Stomach (tissue), 9 donors: ENCODE results near the gene CAMK2B. TPM values are rescaled to one million over a fixed set of nuclear protein-coding genes. Genes with fewer than 3 reads are reported as not detected.

Experiments used
- DNase-seq, 2 donors: peaks; one replicate each; pipeline versions ENCODE4 v3.0.0 to v3.0.0-alpha.2; 2013 to 2019
- H3K27ac ChIP-seq, 5 donors: fragments of 200-600 bp in 4 of 5; sonication (generic) in 4 of 5; one replicate each; pipeline ENCODE4 v1.5.1; 2013 to 2019; ENCODE audit warnings: mild to moderate bottlenecking in 1 of 5, moderate library complexity in 1 of 5
- H3K27me3 ChIP-seq, 3 donors: fragments of 200-600 bp; sonication (generic); one replicate each; pipeline ENCODE4 v1.5.1; 2017 to 2019; ENCODE audit warnings: mixed run types in 1 of 3
- H3K36me3 ChIP-seq, 4 donors: fragments of 200-600 bp; sonication (generic); 1 replicate in 3 of 4; 2 replicates in 1 of 4; pipeline ENCODE4 v1.5.1; 2016 to 2019
- H3K4me1 ChIP-seq, 4 donors: fragments of 200-600 bp; sonication (generic); one replicate each; pipeline ENCODE4 v1.5.1; 2016 to 2019
- H3K4me3 ChIP-seq, 4 donors: fragments of 200-600 bp; sonication (generic) in 3 of 4; one replicate each; pipeline ENCODE4 v1.5.1; 2016 to 2019; ENCODE audit warnings: mild to moderate bottlenecking in 1 of 4
- H3K9me3 ChIP-seq, 4 donors: fragments of 200-600 bp; sonication (generic); one replicate each; pipeline ENCODE4 v1.5.1; 2016 to 2019
- EP300 ChIP-seq: sonication (generic); formaldehyde crosslinking; IDR thresholded peaks from one replicate; pipeline ENCODE4 v1.6.1; 2017; ENCODE audit warnings: antibody characterized with exemption
- POLR2A ChIP-seq, 4 donors: fragments of 450-650 bp; IDR thresholded peaks; one replicate each; pipeline ENCODE4 v1.6.1; 2016; ENCODE audit warnings: antibody characterized with exemption in 4 of 4, control low read depth in 2 of 4, mild to moderate bottlenecking in 1 of 4, moderate library complexity in 1 of 4
- POLR2AphosphoS5 ChIP-seq, 3 donors: sonication (generic); formaldehyde crosslinking; IDR thresholded peaks; one replicate each; pipeline ENCODE4 v1.6.1; 2016; ENCODE audit warnings: antibody characterized with exemption in 3 of 3
- WGBS, 5 donors: extraction: QIAGEN DNeasy Blood & Tissue Kit in 3 of 5; methylation state at CpG; one replicate each; pipeline versions ENCODE4 v1.1.5 to v1.1.7; 2013 to 2018; 5-methylcytosine and 5-hydroxymethylcytosine counted together
- intact Hi-C: fragments of 100-400 bp; cut with DNase I; formaldehyde crosslinking; loops from one replicate; pipeline ENCODE4 v1.15.1; 2023; ENCODE audit warnings: low total_unique reads
- polyA plus RNA-seq, 3 donors: library from polyadenylated mRNA; stranded (reverse); fragments of 200-250 nt; gene quantifications; one replicate each; pipeline ENCODE4 v1.2.3, GENCODE V29; 2013
- total RNA-seq, 5 donors: library from RNA; depleted of rRNA; stranded (reverse); fragments of >200 nt; gene quantifications; one replicate each; pipeline versions ENCODE4 v1.1.0 to v1.2.3, GENCODE V29; 2014 to 2016
- TF ChIP-seq, protein P1 (sequence below), 7 experiments: fragments of 450-650 bp in 4 of 7; fragments of 200-600 bp in 3 of 7; sonication (generic) in 3 of 7; IDR thresholded peaks; one replicate each; pipeline ENCODE4 v1.5.1; 2016 to 2019; ENCODE audit warnings: antibody characterized with exemption in 7 of 7, control low read depth in 2 of 7, mild to moderate bottlenecking in 1 of 7
- donor health status: healthy with polysubstance abuse.
- donor health status: Bipolar disorder and iron deficiency.
- donor health status: healthy.

CAMK2B gene
- total and polyA plus RNA-seq, 8 donors: 0.92 to 28.4 (median 5.4) TPM; not detected in 2

GRCh38 chr7:44232901-44233715, 92.3 kb downstream of the CAMK2B start:
- TF ChIP-seq, protein P1, sequence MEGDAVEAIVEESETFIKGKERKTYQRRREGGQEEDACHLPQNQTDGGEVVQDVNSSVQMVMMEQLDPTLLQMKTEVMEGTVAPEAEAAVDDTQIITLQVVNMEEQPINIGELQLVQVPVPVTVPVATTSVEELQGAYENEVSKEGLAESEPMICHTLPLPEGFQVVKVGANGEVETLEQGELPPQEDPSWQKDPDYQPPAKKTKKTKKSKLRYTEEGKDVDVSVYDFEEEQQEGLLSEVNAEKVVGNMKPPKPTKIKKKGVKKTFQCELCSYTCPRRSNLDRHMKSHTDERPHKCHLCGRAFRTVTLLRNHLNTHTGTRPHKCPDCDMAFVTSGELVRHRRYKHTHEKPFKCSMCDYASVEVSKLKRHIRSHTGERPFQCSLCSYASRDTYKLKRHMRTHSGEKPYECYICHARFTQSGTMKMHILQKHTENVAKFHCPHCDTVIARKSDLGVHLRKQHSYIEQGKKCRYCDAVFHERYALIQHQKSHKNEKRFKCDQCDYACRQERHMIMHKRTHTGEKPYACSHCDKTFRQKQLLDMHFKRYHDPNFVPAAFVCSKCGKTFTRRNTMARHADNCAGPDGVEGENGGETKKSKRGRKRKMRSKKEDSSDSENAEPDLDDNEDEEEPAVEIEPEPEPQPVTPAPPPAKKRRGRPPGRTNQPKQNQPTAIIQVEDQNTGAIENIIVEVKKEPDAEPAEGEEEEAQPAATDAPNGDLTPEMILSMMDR (IDR thresholded peaks at IDR 0.05): no peak
- no peak for TF ChIP-seq POLR2AphosphoS5 (IDR thresholded peaks at IDR 0.05)
- no peak for TF ChIP-seq POLR2A (IDR thresholded peaks at IDR 0.05)
- TF ChIP-seq EP300: no peak
- no peak for DNase-seq
- peaks cover 0 to 5% (median 0%) of the 10 kb centered on the region in 3 donors for H3K27me3 ChIP-seq
- no peaks in the 10 kb centered on the region for H3K36me3 ChIP-seq
- H3K4me3 ChIP-seq: no peak overlapping the region
- no peaks in the 10 kb centered on the region for H3K4me1 ChIP-seq
- H3K9me3 ChIP-seq: no peaks in the 10 kb centered on the region
- H3K27ac ChIP-seq: no peak overlapping the region
- WGBS, 5 donors: 67 to 82% (median 72%) methylated on average over 14 to 22 of the region's 22 CpGs
- intact Hi-C loops: no loop called here

- H3K27ac ChIP-seq: no peak overlapping the region
- WGBS, 5 donors: 80 to 90% (median 86%) methylated on average over 6 to 13 of the region's 13 CpGs; no CpG with 5 or more reads in 1 of the 5 donors
- TF ChIP-seq, protein P1 (IDR thresholded peaks at IDR 0.05): no peak
- TF ChIP-seq EP300 (no peak), POLR2AphosphoS5 (IDR thresholded peaks at IDR 0.05) (no peak), POLR2A (IDR thresholded peaks at IDR 0.05) (no peak)
- no peak for DNase-seq
- no peaks in the 10 kb centered on the region for H3K9me3 ChIP-seq
- intact Hi-C loops: no loop called here
- no peak overlapping the region for H3K4me3 ChIP-seq
- H3K4me1 ChIP-seq: no peaks in the 10 kb centered on the region
- H3K27me3 ChIP-seq: peaks cover 0 to 5% (median 0%) of the 10 kb centered on the region in 3 donors
- H3K36me3 ChIP-seq: no peaks in the 10 kb centered on the region
Measured at GRCh38 chr7:44232396-44232795, 93.0 kb downstream of the CAMK2B start.

GRCh38 chr7:44231088-44231487, 94.3 kb downstream of the CAMK2B start:
- no peak for TF ChIP-seq EP300
- TF ChIP-seq, protein P1 (IDR thresholded peaks at IDR 0.05): no peak
- no peak for TF ChIP-seq POLR2AphosphoS5 (IDR thresholded peaks at IDR 0.05)
- TF ChIP-seq POLR2A (IDR thresholded peaks at IDR 0.05): no peak
- H3K9me3 ChIP-seq: no peaks in the 10 kb centered on the region
- H3K36me3 ChIP-seq: no peaks in the 10 kb centered on the region
- peaks cover 0 to 14% (median 5%) of the 10 kb centered on the region in 3 donors for H3K27me3 ChIP-seq
- intact Hi-C loops: no loop called here
- H3K4me1 ChIP-seq: no peaks in the 10 kb centered on the region
- WGBS, 5 donors: 79 to 100% (median 88%) methylated on average over 1 to 12 of the region's 12 CpGs
- DNase-seq: no peak
- H3K27ac ChIP-seq: no peak overlapping the region
- H3K4me3 ChIP-seq: no peak overlapping the region

DNA sequence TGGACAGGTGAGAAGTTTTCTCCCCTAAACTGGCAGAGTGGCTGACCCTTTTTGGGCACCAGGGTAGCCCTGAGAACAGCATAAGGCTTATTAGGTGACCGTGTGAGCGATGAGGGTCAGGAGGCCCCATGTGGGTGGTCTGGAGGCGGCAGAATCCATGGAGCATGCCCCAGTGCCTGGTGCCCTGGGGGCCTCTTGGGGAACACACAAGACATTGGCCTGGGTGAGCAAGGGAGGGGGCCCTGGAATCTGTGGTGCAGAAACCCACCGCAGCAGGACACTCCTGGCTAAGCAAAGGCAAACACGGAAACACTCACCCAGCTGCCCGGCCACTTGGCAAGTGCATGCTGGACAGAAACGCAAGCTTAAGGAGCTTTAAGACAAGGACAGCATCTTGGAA, 95.1 kb downstream of the CAMK2B start:
- no peaks in the 10 kb centered on the region for H3K4me1 ChIP-seq
- no peaks in the 10 kb centered on the region for H3K36me3 ChIP-seq
- H3K27me3 ChIP-seq: peaks cover 0 to 22% (median 13%) of the 10 kb centered on the region in 3 donors
- DNase-seq: no peak
- WGBS, 5 donors: 84 to 93% (median 86%) methylated on average over 3 to 7 of the region's 7 CpGs
- TF ChIP-seq, protein P1 (IDR thresholded peaks at IDR 0.05): no peak
- TF ChIP-seq POLR2AphosphoS5 (IDR thresholded peaks at IDR 0.05) (no peak), EP300 (no peak), POLR2A (IDR thresholded peaks at IDR 0.05) (no peak)
- no peak overlapping the region for H3K4me3 ChIP-seq
- intact Hi-C loops: no loop called here
- H3K9me3 ChIP-seq: no peaks in the 10 kb centered on the region
- no peak overlapping the region for H3K27ac ChIP-seq
